ENCODE measurements around the gene B9D1.

Gene B9D1

DNA sequence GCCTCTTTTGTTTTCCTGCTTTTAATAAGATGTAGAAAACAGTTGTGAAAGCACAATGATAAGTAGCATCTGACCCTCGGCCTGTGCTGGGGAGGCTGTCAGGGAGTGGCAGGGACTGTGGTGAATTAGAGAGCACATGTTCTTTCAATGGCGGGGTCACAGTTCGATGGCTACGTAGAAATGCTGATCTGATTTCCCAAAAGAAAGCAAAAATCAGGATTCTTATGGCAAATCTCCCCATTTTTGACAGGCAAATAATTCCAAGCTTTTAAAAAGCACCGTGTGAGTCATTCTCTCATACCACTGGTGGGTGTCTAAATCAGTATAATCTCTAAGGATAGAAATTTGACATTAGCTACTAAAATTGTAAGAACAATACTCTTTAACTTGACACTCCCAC lies 11.6 kb upstream of the B9D1 start:
- no peak overlapping the region for H3K4me3 ChIP-seq (ENCODE audit: low read depth, low read length)
- TF ChIP-seq, protein P1, sequence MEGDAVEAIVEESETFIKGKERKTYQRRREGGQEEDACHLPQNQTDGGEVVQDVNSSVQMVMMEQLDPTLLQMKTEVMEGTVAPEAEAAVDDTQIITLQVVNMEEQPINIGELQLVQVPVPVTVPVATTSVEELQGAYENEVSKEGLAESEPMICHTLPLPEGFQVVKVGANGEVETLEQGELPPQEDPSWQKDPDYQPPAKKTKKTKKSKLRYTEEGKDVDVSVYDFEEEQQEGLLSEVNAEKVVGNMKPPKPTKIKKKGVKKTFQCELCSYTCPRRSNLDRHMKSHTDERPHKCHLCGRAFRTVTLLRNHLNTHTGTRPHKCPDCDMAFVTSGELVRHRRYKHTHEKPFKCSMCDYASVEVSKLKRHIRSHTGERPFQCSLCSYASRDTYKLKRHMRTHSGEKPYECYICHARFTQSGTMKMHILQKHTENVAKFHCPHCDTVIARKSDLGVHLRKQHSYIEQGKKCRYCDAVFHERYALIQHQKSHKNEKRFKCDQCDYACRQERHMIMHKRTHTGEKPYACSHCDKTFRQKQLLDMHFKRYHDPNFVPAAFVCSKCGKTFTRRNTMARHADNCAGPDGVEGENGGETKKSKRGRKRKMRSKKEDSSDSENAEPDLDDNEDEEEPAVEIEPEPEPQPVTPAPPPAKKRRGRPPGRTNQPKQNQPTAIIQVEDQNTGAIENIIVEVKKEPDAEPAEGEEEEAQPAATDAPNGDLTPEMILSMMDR (IDR thresholded peaks at IDR 0.05; ENCODE audit: control insufficient read depth, extremely low read depth, insufficient read depth) = no peak
- no peak for DNase-seq (ENCODE audit: low read depth)

DNA sequence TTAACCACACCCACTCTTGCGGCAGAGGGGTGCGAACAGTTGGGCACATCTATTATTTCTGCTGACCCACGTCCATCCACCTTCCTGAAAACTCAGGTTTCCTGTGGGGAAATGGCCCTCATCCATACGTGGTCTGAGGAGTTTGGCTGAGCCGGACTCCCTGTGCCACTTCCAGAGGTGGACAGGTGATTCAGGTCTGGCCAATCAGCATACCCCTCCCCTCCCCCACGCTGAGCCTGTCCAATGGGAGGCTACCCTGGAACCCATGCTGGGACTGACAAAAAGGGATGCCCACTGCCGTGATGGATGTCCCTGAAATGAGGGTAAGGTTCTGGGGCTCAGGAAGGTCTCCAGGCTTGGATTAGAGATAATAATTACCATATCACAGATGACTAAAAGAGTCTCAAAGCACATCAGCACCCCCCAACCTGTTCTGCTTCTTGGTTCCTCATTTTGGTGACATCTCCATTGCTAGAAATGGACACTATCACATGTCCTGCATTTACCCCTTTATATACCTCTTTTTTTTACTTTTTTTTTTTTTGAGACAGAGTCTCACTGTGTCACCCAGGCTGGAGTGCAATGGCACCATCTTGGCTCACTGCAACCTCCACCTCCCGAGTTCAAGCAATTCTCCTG lies 10.5 kb upstream of the B9D1 start:
- H3K4me3 ChIP-seq (ENCODE audit: low read depth, low read length) = no peak overlapping the region
- TF ChIP-seq, protein P1 (IDR thresholded peaks at IDR 0.05; ENCODE audit: control insufficient read depth, extremely low read depth, insufficient read depth) = no peak
- no peak for DNase-seq (ENCODE audit: low read depth)

DNA sequence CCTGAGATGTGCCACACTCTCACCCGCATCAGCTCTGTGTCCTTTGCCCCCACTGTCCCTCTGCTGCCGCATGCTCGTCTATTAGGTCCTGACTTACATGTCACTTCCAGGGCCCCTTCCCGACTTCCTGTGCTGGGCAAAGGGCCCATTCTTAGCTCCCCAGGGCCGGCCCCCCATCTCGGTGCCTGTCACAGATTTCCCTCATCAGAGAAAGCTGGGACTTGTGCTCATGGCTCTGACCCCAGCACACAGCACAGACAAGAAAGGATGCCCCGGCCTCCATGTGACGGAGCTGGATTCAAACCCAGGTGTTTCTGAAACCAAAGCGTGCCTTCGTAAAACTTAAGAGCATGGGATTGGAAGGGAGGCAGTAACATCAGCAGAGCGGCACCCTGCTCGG lies 9.9 kb upstream of the B9D1 start:
- H3K4me3 ChIP-seq (ENCODE audit: low read depth, low read length) = no peak overlapping the region
- TF ChIP-seq, protein P1 (IDR thresholded peaks at IDR 0.05; ENCODE audit: control insufficient read depth, extremely low read depth, insufficient read depth) = no peak
- no peak for DNase-seq (ENCODE audit: low read depth)

DNA sequence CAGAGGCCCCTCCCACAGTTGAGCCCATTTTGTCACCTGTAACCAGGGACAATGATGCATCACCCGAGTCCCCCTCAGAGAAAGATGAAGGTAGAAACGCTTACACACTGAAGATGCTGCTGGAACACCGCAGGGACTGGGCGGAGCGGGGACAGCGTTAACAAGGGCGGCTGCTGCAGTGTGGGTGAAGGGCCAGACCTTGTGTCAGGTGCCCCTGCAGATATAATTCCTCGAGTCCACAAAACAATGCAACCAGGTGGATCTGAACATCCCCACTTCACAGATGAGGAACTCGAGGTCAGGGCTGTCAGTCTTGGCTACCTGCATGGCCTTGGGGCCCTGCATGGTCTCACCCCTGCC lies 9.5 kb upstream of the B9D1 start:
- TF ChIP-seq, protein P1 (IDR thresholded peaks at IDR 0.05; ENCODE audit: control insufficient read depth, extremely low read depth, insufficient read depth) = no peak
- H3K4me3 ChIP-seq (ENCODE audit: low read depth, low read length) = no peak overlapping the region
- no peak for DNase-seq (ENCODE audit: low read depth)

DNA sequence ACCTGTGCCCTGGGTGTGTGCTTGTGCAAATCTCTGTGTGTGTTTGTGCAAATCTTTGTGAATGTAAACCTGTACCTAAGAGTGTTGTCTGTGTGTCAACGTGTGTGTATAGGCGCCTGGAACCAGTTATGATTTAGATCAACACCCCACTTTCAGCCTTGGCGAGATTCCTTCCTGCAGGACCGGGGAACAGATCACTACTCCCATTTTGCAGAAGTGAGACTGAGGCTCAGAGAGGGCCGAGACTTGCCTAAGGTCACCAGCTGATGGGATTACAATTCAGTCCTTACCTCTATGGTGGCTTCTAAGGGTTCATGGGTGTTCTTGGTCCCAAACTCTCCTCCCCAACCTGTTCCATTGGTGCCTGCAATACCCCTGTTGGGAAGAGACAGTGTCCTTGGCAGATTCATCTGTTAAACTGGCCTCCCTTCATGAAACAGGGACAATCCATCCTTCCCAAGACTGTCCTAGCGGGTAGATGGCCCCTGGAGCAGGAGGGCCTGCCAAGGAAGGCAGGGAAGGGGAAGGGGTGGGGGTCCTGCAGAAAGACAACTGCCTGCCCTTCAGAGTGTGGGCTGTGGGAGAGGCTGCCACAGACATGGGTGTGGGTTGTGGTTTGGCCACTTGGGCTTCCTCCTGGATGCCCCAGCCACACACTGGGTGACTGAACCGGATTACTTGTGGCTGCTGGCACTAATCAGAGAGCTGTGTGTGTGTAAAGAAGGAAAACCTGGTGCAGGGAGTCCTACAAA lies 8.9 kb upstream of the B9D1 start:
- TF ChIP-seq, protein P1 (IDR thresholded peaks at IDR 0.05; ENCODE audit: control insufficient read depth, extremely low read depth, insufficient read depth) = no peak
- no peak overlapping the region for H3K4me3 ChIP-seq (ENCODE audit: low read depth, low read length)
- no peak for DNase-seq (ENCODE audit: low read depth)

DNA sequence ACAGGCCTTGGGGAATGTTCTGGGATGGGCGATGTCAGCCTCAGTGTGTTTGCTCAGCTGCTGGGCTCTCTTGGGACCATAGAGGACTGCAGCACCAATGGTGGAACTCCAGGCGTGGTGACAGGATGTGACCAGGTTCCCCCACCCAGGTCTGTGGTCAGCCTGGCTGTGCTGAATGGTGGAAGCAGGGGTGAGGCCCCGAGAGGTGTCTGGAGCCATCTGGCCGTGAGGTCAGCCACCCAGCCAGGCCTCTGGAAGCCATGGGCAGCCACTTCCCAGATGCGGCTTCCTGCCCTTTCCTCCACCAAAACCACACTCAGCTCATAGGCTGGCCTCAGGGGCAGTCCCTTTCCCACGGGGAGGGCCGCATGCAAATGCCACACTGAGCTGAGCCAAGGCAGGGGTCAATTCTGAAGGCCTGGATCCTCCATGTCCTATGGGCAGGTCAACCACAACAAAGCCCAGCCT lies 8.0 kb upstream of the B9D1 start:
- TF ChIP-seq, protein P1 (IDR thresholded peaks at IDR 0.05; ENCODE audit: control insufficient read depth, extremely low read depth, insufficient read depth) = no peak
- no peak for DNase-seq (ENCODE audit: low read depth)

More for the DNA sequence above, 8.0 kb upstream of the B9D1 start:
- no peak overlapping the region for H3K4me3 ChIP-seq (ENCODE audit: low read depth, low read length)
